ENCODE data around the gene SLC34A3. TPM values are rescaled to one million over a fixed set of nuclear protein-coding genes. Genes with fewer than 3 reads are reported as not detected.

SLC34A3 gene
- total RNA-seq, 1 donor from 2014 or later, result not detected

DNA sequence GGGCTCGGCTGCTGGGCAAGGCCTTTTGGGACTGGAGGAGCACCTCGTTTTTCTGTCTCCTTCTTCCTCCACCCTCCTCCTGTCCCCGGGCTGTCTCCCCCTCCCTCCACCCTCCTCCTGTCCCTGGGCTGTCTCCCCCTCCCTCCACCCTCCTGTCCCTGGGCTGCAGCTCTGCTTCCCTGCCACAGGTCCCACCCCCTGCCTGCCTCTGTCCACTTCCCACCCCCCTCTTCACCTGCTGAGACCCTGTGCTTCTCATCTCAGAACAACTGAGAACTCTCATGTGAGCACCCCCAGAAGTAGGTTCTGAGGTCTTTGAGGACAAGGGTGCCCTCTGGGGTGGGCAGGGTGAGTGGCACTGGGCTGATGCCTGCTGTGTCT is 41.0 kb downstream of the SLC34A3 start:
- H3K36me3 Mint-ChIP-seq (ENCODE audit: low read depth), result peaks cover 34% of the 10 kb centered on the region
- intact Hi-C loops (cut with micrococcal nuclease), result no loop called here
- no peak for TF ChIP-seq CTCF (IDR thresholded peaks at IDR 0.05)
- no peak overlapping the region for H3K4me3 Mint-ChIP-seq
- no peaks in the 10 kb centered on the region for H3K9me3 Mint-ChIP-seq
- DNase-seq (no peak), ATAC-seq (ENCODE audit: low read depth) (no peak)
- ChIA-PET POLR2A (interaction anchor here (0.6 kb wide), 1 partner anchor 724 kb away, joined by 3 read pairs; no protein-coding TSS in a partner anchor), CTCF (no interaction called here)
- H3K27ac Mint-ChIP-seq, result no peak overlapping the region
- peaks cover 59% of the 10 kb centered on the region for H3K4me1 Mint-ChIP-seq
- no peaks in the 10 kb centered on the region for H3K27me3 Mint-ChIP-seq

DNA sequence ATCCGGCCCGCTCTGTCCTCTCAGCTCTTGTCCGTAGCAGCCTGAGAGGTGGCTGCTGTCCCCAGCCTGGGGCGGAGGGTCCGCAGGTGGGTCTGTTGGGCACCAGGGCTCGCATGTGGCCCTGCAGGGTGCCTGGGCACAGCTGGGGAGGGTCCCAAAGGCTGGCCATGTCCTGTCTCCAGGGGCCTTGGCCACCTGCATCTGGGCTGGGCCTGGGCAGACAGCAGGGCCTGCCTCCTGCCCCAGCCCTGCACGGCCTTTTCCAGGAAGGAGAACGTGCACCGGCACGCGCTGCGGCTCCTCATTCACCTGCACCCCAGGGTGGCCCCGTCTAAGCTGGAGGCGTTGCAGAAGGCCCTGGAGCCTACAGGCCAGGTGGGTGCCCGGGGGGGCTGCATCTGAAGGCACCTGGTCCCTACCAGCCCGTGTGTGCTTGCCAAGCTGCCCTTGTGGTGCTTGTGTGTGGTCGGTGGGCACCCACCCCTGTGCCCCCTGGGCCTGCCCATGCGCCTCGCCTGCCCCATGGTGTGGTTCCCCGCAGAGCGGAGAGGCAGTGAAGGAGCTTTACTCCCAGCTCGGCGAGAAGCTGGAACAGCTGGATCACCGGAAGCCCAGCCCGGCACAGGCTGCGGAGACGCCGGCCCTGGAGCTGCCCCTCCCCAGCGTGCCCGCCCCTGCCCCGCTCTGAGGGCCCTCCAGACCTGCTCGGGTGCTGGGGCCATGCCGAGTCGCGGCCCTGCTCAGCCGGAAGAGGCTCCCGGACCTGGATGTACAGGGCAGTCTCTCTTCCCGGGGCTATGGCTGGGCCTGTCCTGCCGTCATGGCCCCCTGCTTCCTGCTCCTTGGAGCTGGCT is 41.8 kb downstream of the SLC34A3 start:
- POLR2A ChIA-PET, result interaction anchor here (0.6 to 3.3 kb wide), 3 partner anchors 18 to 121 kb away, joined by 3 to 16 read pairs (median 5); partner anchors contain the start of genes NELFB and TUBB4B
- peaks cover 65% of the 10 kb centered on the region for H3K4me1 Mint-ChIP-seq
- H3K4me3 Mint-ChIP-seq, result no peak overlapping the region
- DNase-seq (no peak), ATAC-seq (ENCODE audit: low read depth) (no peak)
- CTCF ChIA-PET, result no interaction called here
- intact Hi-C loops (cut with micrococcal nuclease), result no loop called here
- H3K27ac Mint-ChIP-seq, result no peak overlapping the region
- peaks cover 27% of the 10 kb centered on the region for H3K36me3 Mint-ChIP-seq (ENCODE audit: low read depth)
- no peak for TF ChIP-seq CTCF (IDR thresholded peaks at IDR 0.05)
- H3K27me3 Mint-ChIP-seq, result no peaks in the 10 kb centered on the region
- no peaks in the 10 kb centered on the region for H3K9me3 Mint-ChIP-seq

- Mint-ChIP-seq H3K36me3 (ENCODE audit: low read depth) (peaks cover 22% of the 10 kb centered on the region), H3K27ac (no peak overlapping the region), H3K9me3 (no peaks in the 10 kb centered on the region), H3K27me3 (no peaks in the 10 kb centered on the region), H3K4me3 (no peak overlapping the region), H3K4me1 (peaks cover 62% of the 10 kb centered on the region)
- ChIA-PET CTCF (no interaction called here), POLR2A (interaction anchor here (1.5 to 3.3 kb wide), 2 partner anchors 19 to 32 kb away, joined by 5 to 16 read pairs; partner anchors contain the start of genes NELFB and TUBB4B)
- no peak for TF ChIP-seq CTCF (IDR thresholded peaks at IDR 0.05)
- DNase-seq (no peak), ATAC-seq (ENCODE audit: low read depth) (no peak)
- intact Hi-C loops (cut with micrococcal nuclease), result no loop called here
Observed at GRCh38 chr9:137273095-137273490, 42.4 kb downstream of the SLC34A3 start.

GRCh38 chr9:137273611-137274320 is 43.1 kb downstream of the SLC34A3 start:
- DNase-seq, result no peak
- peak overlapping the region; percentile 24 for H3K27ac Mint-ChIP-seq
- ChIA-PET CTCF (interaction anchor here (1.4 kb wide), 1 partner anchor 11 kb away, joined by 3 read pairs; no protein-coding TSS in a partner anchor), POLR2A (interaction anchor here (1.1 to 3.3 kb wide), 3 partner anchors 19 to 32 kb away, joined by 4 to 16 read pairs (median 5); partner anchors contain the start of genes NELFB and TUBB4B)
- no peak for ATAC-seq (ENCODE audit: low read depth)
- intact Hi-C loops (cut with micrococcal nuclease), result no loop called here
- H3K4me3 Mint-ChIP-seq, result no peak overlapping the region
- no peaks in the 10 kb centered on the region for H3K9me3 Mint-ChIP-seq
- peaks cover 55% of the 10 kb centered on the region for H3K4me1 Mint-ChIP-seq
- peaks cover 17% of the 10 kb centered on the region for H3K36me3 Mint-ChIP-seq (ENCODE audit: low read depth)
- no peaks in the 10 kb centered on the region for H3K27me3 Mint-ChIP-seq
- no peak for TF ChIP-seq CTCF (IDR thresholded peaks at IDR 0.05)

- POLR2A ChIA-PET, result interaction anchor here (0.5 to 3.3 kb wide), 3 partner anchors 21 to 74 kb away, joined by 3 to 16 read pairs (median 4); partner anchors contain the start of gene TUBB4B
- H3K9me3 Mint-ChIP-seq, result no peaks in the 10 kb centered on the region
- peaks cover 45% of the 10 kb centered on the region for H3K4me1 Mint-ChIP-seq
- no peaks in the 10 kb centered on the region for H3K27me3 Mint-ChIP-seq
- CTCF ChIA-PET, result no interaction called here
- H3K36me3 Mint-ChIP-seq (ENCODE audit: low read depth), result peaks cover 7% of the 10 kb centered on the region
- ATAC-seq (ENCODE audit: low read depth) (no peak), DNase-seq (no peak)
- intact Hi-C loops (cut with micrococcal nuclease), result loop anchor here (5.0 kb wide), 1 partner anchor 148 kb away; no protein-coding TSS in a partner anchor
- H3K27ac Mint-ChIP-seq, result peak overlapping the region; percentile 75
- peak overlapping the region; percentile 11 for H3K4me3 Mint-ChIP-seq
- TF ChIP-seq CTCF (IDR thresholded peaks at IDR 0.05), result no peak
Observed at GRCh38 chr9:137275203-137275587, 44.5 kb downstream of the SLC34A3 start.

All from activated B cell treated with CpG ODN at 0.5 μM for 24 hours (primary cell).